HG03097 (cell line): ENCODE measurements around the gene SPINK2.

ENCODE experiments used
- ATAC-seq: cut with Tn5 transposase; IDR thresholded peaks from one replicate; pipeline ENCODE4 v1.9.1; 2021; ENCODE audit not compliant: unreplicated experiment, low FRiP score

The SPINK2 gene

GRCh38 chr4:56799824-56800756 is 21.4 kb downstream of the SPINK2 start:
- peak; percentile 92 for ATAC-seq

GRCh38 chr4:56799161-56799759 is 22.2 kb downstream of the SPINK2 start:
- ATAC-seq = no peak

GRCh38 chr4:56796211-56796610 is 25.3 kb downstream of the SPINK2 start:
- ATAC-seq = no peak

- ATAC-seq = no peak
These were observed 30.2 kb downstream of the SPINK2 start for GRCh38 chr4:56791316-56791715.

- ATAC-seq = no peak
These were observed 30.8 kb downstream of the SPINK2 start for GRCh38 chr4:56790691-56791091.

GRCh38 chr4:56788081-56788480 is 33.4 kb downstream of the SPINK2 start:
- ATAC-seq = no peak

GRCh38 chr4:56787380-56787779 is 34.1 kb downstream of the SPINK2 start:
- no peak for ATAC-seq

- no peak for ATAC-seq
These were observed 34.5 kb downstream of the SPINK2 start for GRCh38 chr4:56786955-56787354.

- no peak for ATAC-seq
These were observed 37.5 kb downstream of the SPINK2 start for GRCh38 chr4:56783986-56784385.

GRCh38 chr4:56782019-56782418 is 39.5 kb downstream of the SPINK2 start:
- no peak for ATAC-seq

GRCh38 chr4:56773346-56773745 is 48.2 kb downstream of the SPINK2 start:
- no peak for ATAC-seq

- ATAC-seq = no peak
These were observed 49.4 kb downstream of the SPINK2 start for GRCh38 chr4:56772134-56772533.

- no peak for ATAC-seq
These were observed 52.7 kb downstream of the SPINK2 start for GRCh38 chr4:56768763-56769162.

- no peak for ATAC-seq
These were observed 53.2 kb downstream of the SPINK2 start for GRCh38 chr4:56768316-56768715.

GRCh38 chr4:56767567-56767966 is 53.9 kb downstream of the SPINK2 start:
- ATAC-seq = no peak

GRCh38 chr4:56764775-56765174 is 56.7 kb downstream of the SPINK2 start:
- no peak for ATAC-seq

GRCh38 chr4:56764223-56764622 is 57.3 kb downstream of the SPINK2 start:
- ATAC-seq = no peak

- ATAC-seq = no peak
These were observed 58.8 kb downstream of the SPINK2 start for GRCh38 chr4:56762484-56763250.

- ATAC-seq = no peak
These were observed 61.3 kb downstream of the SPINK2 start for GRCh38 chr4:56760183-56760582.
